ENCODE results near the gene SRRT. TPM values are rescaled to one million over a fixed set of nuclear protein-coding genes. Genes with fewer than 3 reads are reported as not detected.
"Not testable (repeated sequence)": the region's sequence is repeated elsewhere in the genome, so short reads cannot be mapped to it uniquely, and the experiment has no call there.

SRRT gene
- polyA plus RNA-seq, 3 donors: 47.0 to 74.9 (median 57.4) TPM

DNA sequence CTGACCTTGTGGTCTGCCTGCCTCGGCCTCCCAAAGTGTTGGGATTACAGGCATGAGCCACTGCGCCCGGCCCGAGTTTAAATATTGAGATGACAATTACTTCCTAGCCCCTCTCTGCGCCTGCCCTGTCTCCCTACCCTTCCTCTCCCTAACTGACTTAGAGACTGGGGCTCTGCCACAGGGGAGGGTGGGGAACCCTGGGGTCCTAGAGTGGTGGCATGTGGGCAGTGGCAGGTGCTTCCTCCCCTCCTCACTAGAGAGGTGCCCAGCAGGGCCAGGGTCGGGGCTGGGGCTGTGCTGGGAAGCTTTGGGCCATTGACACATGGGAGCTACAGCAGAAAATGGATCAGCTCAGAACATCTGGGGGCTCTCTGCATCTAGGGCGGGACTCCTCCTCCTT lies 27.7 kb downstream of the SRRT start:
- WGBS, 3 donors: 84 to 91% (median 89%) methylated on average over 7 of the region's 7 CpGs
- H3K27ac ChIP-seq (ENCODE audit: low read depth, low read length): no peak overlapping the region

DNA sequence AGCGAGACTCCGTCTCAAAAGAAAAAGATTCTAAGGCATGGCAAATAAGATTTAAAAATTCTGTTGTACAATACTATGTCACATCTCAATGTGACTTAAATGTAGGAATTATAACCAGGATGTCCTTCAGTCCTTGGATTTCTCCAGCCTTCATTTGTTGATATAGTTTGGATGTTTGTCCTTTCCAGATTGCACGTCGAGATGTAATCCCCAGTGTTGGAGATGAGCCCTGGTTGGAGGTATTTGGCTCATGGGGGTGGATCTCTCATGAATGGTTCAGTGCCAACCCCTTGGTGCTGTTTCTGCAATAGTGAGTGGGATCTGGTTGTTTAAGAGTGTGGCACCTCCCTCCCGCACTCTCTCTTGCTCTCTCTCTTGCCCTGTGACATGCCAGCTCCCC lies 33.6 kb downstream of the SRRT start:
- WGBS, 3 donors: 94 to 97% (median 96%) methylated on average over 5 of the region's 5 CpGs

DNA sequence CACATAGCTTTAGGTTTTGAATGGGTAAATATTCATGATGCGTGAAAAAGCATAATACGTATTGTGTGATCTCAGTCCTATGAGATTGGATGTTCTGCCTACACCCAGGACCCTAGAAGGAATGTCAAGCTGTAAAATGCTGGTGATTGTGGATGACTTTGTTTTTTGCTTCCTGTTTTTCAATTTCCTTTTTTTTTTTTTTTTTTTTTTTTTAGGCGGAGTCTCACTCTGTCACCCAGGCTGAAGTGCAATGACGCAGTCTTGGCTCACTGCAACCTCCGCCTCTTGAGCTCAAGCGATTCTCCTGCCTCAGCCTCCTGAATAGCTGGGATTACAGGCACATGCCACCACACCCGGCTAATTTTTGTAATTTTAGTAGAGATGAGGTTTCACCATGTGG lies 35.5 kb downstream of the SRRT start:
- not testable (repeated sequence) for H3K27ac ChIP-seq (ENCODE audit: low read depth, low read length)
- WGBS, 3 donors: 59 to 84% (median 69%) methylated on average over 5 to 7 of the region's 7 CpGs

More for the DNA sequence above, 33.6 kb downstream of the SRRT start:
- no peak overlapping the region for H3K27ac ChIP-seq (ENCODE audit: low read depth, low read length)

DNA sequence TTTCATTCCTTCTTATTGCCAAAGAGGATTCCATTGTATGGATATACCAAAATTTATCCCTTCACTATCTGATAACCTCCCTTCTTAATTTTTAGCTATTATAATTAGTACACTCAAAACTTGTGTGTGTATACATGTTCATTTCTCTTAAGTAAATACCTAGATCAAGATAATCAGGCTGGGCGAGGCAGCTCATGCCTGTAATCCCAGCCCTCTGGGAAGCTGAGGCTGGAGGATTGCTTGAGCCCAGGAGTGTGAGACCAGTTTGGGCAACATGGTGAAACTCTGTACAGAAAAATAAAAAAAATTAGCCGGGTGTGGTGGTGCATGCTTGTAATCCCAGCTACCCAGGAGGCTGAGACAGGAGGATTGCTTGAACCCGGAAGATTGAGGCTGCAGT lies 36.6 kb downstream of the SRRT start:
- 80 to 95% (median 89%) methylated on average over 3 of the region's 3 CpGs for WGBS, 3 donors
- no peak overlapping the region for H3K27ac ChIP-seq (ENCODE audit: low read depth, low read length)

DNA sequence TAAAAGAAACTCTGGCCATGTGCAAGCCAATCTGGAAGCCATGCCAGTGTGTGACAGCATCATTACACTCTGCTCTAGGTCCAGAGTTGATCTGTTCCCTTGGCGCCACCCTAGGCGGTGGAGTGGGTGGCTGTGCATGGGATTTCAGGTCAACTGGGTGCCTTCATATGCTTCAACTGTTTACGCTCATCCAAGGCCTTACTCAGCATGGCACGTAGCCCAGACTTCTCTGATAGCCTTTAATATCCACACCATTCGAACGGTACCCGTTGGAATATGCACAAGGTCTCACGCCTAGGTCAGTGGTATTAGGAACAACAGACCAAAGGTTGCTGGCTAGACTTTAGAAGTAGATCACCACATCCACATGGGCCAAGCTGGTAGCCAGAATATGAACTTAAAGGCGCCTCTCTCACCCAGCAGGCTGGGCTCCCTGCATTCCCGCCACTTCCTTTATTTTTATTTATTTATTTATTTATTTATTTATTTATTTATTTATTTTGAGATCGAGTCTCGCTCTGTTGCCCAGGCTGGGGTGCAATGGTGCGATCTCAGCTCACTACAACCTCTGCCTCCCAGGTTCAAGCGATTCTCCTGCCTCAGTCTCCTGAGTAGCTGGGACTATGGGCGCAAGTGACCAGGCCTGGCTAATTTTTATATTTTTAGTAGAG lies 39.4 kb downstream of the SRRT start:
- no peak overlapping the region for H3K27ac ChIP-seq (ENCODE audit: low read depth, low read length)
- 64 to 93% (median 87%) methylated on average over 15 of the region's 15 CpGs for whole genome bisulfite sequencing, 3 donors

DNA sequence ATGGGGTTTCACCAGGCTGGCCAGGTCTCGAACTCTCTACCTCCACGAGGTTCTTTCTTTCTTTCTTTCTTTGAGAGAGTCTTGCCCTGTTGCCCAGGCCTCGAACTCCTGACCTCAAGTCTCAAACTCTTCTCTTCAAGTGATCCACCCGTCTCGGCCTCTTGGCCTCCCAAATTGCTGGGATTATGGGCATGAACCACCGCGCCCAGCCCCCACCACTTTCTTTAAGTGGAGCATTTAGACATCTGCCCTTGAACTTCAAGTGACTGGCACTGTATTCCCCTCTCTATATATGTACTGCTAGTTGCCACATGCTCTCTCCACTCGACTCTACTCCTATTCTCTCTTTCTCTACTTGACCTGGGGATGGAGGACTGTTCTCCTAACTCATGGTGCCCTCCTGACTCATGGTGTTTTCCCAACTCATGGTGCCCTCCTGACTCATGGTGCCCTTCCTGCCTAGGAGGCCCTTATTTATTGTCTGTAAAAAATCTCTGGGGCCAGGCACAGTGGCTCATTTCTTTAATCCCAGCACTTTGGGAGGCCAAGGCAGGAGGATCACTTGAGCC lies 40.1 kb downstream of the SRRT start:
- WGBS, 3 donors: 81 to 89% (median 85%) methylated on average over 8 of the region's 8 CpGs
- no peak overlapping the region for H3K27ac ChIP-seq (ENCODE audit: low read depth, low read length)

DNA sequence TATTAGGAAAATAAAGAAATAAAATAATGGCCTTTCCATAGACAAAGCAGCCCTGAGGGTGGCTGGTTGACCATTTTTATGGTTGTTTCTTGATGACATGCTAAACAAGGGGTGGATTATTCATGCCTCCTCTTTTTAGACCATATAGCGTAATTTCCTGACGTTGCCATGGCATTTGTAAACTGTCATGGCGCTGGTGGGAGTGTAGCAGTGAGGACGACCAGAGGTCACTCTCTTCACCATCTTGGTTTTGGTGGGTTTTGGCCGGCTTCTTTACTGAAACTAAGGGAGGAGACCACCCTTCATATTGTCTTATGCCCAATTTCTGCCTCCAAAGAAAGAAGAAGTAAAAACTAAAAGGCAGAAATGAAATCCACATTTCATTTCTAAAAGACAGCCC lies 44.4 kb downstream of the SRRT start:
- 83 to 92% (median 86%) methylated on average over 5 of the region's 5 CpGs for WGBS, 3 donors
- not testable (repeated sequence) for H3K27ac ChIP-seq (ENCODE audit: low read depth, low read length)

DNA sequence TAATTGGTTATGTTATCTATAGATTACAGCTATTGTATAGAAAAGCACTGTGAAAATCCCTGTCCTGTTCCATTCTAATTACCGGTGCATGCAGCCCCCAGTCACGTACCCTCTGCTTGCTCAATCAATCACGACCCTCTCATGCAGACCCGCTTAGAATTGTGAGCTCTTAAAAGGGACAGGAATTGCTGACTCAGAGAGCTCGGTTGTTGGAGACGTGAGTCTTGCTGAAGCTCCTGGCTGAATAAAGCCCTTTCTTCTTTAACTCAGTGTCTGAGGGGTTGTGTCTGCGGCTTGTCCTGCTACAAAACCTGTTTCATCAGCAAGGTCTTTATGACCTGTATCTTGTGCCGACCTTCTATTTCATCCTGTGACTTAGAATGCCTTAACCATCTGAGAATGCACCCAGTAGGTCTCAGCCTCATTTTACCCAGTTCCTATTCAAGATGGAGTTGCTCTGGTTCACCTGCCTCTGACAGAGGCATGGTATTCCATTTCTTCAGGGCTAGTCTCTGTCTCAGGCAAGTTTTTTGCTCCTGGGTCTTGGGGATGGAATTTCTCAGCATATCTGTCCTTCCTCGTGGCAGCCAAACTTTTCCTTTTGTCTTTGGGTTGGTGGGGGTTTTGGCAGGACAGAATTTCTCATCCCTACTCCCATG lies 45.0 kb downstream of the SRRT start:
- not testable (repeated sequence) for H3K27ac ChIP-seq (ENCODE audit: low read depth, low read length)
- 64 to 74% (median 72%) methylated on average over 9 of the region's 9 CpGs for WGBS, 3 donors

DNA sequence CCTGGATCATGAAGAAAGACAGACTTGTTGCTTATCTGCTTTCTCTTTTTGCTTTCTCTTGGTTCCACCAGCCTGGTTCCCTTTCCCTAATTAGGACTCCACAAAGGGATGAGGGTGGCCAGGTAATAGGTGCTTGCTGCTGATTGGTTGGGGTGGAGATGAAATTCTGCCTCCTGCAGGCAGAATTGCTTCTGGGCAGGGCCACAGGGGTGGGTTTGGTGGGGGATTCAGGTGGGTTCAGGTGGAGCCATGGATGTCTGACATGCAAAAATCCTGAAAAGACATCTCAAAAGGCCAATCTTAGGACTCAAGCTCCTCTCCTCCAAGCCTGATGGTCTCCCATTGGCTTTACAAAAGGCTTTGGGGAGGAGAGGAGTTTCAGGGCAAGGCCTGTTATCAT lies 46.1 kb downstream of the SRRT start:
- H3K27ac ChIP-seq (ENCODE audit: low read depth, low read length): no peak overlapping the region

DNA sequence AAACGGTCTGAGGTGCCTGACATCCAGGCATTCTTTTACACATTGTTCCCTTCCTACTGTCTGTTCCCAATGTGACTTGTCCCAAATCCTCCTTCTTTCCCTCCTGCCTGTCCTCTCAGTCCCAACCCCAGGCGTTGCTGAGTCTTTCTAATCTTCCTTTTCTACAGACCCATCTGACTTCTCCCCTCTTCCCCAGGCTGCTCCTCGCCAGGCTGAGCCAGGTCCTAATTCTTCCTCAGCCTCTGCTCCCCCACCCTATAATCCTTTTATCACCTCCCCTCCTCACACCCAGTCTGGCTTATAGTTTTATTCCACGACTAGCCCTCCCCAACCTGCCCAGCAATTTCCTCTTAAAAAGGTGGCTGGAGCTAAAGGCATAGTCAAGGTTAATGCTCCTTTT lies 48.7 kb downstream of the SRRT start:
- 53 to 59% (median 55%) methylated on average over 4 of the region's 4 CpGs for WGBS, 3 donors

DNA sequence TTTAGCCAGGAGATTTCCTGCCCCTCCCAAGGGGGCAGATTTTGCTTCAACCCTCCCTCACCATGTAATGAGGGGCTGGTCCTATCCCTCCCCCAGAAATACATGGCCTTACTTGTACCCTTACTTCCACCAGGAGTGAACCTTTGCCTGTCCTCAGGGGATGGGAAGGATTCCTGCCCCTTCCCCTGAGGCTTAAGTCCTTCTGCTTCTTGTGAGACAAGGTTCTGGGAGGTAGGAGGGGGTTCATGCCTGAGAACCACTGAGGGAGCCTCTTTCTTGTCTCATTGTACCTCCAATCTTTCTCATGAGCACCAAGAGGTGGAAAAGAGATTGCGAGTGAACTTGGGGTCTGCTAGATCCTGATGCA lies 54.9 kb downstream of the SRRT start:
- WGBS, 3 donors: 83 to 94% (median 88%) methylated on average over 1 of the region's 1 CpG
- no peak overlapping the region for H3K27ac ChIP-seq (ENCODE audit: low read depth, low read length)

More for the DNA sequence above, 48.7 kb downstream of the SRRT start:
- not testable (repeated sequence) for H3K27ac ChIP-seq (ENCODE audit: low read depth, low read length)

DNA sequence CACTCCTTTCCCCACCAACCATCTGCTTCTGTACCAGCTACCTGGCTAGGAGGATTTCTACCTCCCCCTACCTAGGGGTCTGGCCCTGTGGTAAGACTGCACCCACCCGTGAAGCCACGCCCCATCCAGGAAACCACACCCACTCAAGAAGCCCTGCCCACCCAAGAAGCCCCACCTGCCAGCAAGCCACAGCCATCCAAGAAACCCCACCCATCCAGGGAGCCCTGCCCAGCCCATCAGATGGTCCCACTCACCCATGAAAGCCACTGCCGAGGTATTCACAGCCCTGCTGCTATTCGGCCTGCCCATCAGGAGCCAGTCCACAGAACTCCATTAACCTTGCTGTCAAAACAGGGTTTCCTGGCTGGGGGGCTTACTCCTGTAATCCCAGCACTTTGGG lies 58.8 kb downstream of the SRRT start:
- WGBS, 3 donors: 51 to 54% (median 52%) methylated on average over 4 of the region's 4 CpGs
- no peak overlapping the region for H3K27ac ChIP-seq (ENCODE audit: low read depth, low read length)

DNA sequence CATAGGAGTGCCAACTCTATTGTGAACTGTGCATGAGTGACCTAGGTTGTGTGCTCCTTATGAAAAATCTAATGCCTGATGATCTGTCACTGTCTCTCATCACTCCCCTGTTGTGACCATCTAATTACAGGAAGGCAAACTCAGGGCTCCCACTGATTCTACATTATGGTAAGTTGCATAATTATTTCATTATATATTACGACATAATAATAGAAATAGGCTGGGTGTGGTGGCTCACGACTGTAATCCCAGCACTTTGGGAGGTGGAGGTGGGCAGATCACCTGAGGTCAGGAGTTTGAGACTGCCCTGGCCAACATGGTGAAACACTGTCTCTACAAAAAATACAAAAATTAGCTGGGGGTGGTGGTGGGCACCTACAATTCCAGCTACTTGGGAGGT lies 60.5 kb downstream of the SRRT start:
- H3K27ac ChIP-seq (ENCODE audit: low read depth, low read length): not testable (repeated sequence)
- WGBS, 3 donors: 56 to 70% (median 57%) methylated on average over 2 of the region's 2 CpGs

DNA sequence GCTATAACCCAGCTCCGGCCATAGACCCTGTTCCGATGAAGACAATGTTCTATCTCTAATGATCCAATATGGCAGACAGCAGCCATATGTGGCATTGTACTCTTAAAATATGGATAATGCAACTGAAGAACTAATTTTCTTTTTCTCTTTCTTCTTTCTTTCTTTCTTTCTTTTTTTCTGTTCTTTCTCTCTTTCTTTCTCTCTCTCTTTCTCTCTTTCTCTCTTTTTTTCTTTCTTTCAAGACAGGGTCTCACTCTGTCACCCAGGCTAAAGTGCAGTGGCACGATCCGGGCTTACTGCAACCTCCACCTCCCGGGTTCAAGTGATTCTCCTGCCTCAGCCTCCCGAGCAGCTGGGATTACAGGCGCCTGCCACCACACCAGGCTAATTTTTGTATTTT lies 61.3 kb downstream of the SRRT start:
- H3K27ac ChIP-seq (ENCODE audit: low read depth, low read length): not testable (repeated sequence)
- 86 to 92% (median 89%) methylated on average over 7 of the region's 7 CpGs for WGBS, 3 donors

Other genes starting within 250 kb of the SRRT start
- 1 to 10 TPM in 1 of 3 donors, under 1 TPM in 2; 0.22 to 1.5 (median 0.48) TPM for gene TFR2, start 233.6 kb upstream of the SRRT start, polyA plus RNA-seq
- under 1 TPM in 2 of 3 donors, not detected in 1; 0.09 to 0.53 TPM for gene ACTL6B, start 218.7 kb upstream of the SRRT start, polyA plus RNA-seq
- 100 to 1,000 TPM; 156 to 286 (median 227) TPM for gene GNB2, start 201.4 kb upstream of the SRRT start, polyA plus RNA-seq
- 10 to 100 TPM; 17.3 to 35.3 (median 19.1) TPM for gene GIGYF1, start 180.9 kb upstream of the SRRT start, polyA plus RNA-seq
- gene POP7, start 169.0 kb upstream of the SRRT start, polyA plus RNA-seq: 10 to 100 TPM; 25.2 to 31.3 (median 27.4) TPM
- 1 to 10 TPM in 1 of 3 donors, under 1 TPM in 1, not detected in 1; 0.06 to 4.4 TPM for gene EPO, start 154.6 kb upstream of the SRRT start, polyA plus RNA-seq
- under 1 TPM in 1 of 3 donors, not detected in 2; 0.02 TPM for gene ZAN, start 141.5 kb upstream of the SRRT start, polyA plus RNA-seq
- gene EPHB4, start 47.6 kb upstream of the SRRT start, polyA plus RNA-seq: 10 to 100 TPM; 22.2 to 37.5 (median 22.6) TPM
- 10 to 100 TPM; 12.0 to 18.8 (median 13.8) TPM for gene SLC12A9, start 22.4 kb upstream of the SRRT start, polyA plus RNA-seq
- gene TRIP6, start 7.7 kb upstream of the SRRT start, polyA plus RNA-seq: 10 to 100 TPM; 37.1 to 57.1 (median 51.7) TPM
- gene UFSP1, start 14.6 kb downstream of the SRRT start, polyA plus RNA-seq: 1 to 10 TPM; 3.3 to 6.2 (median 3.5) TPM
- 1 to 10 TPM in 1 of 3 donors, under 1 TPM in 2; 0.67 to 2.4 (median 0.73) TPM for gene ACHE, start 20.8 kb downstream of the SRRT start, polyA plus RNA-seq
- gene MUC3A, start 74.4 kb downstream of the SRRT start, polyA plus RNA-seq: 1 to 10 TPM in 2 of 3 donors, under 1 TPM in 1; 0.58 to 2.5 (median 1.1) TPM
- gene MUC12, start 94.5 kb downstream of the SRRT start, polyA plus RNA-seq: 1 to 10 TPM in 1 of 3 donors, under 1 TPM in 1, not detected in 1; 0.70 to 1.7 TPM
- gene MUC17, start 145.0 kb downstream of the SRRT start, polyA plus RNA-seq: under 1 TPM; under 0.01 TPM
- gene TRIM56, start 210.4 kb downstream of the SRRT start, polyA plus RNA-seq: 10 to 100 TPM in 2 of 3 donors, 1 to 10 TPM in 1; 6.7 to 23.1 (median 10.2) TPM